Stimulated activated CD4-positive, alpha-beta T cell treated with anti-CD3 and anti-CD28 coated beads, TNF-alpha, amount 100 ng/mL, for 1 hour (primary cell): Measurements from ENCODE around the gene CARD10.

Source experiments
- DNase-seq, 3 donors: peaks; one replicate each; pipeline ENCODE4 v3.0.0-alpha.2; 2020; ENCODE audit warnings: low read depth in 3 of 3, low spot score in 1 of 3

The CARD10 gene

GRCh38 chr22:37489983-37490382 is 29.2 kb downstream of the CARD10 start:
- no peak for DNase-seq

GRCh38 chr22:37488337-37489135 is 30.7 kb downstream of the CARD10 start:
- DNase-seq = no peak

GRCh38 chr22:37487571-37487970 is 31.6 kb downstream of the CARD10 start:
- no peak for DNase-seq

GRCh38 chr22:37487129-37487528 is 32.1 kb downstream of the CARD10 start:
- DNase-seq = no peak

- peak; percentile 49 to 59 (median 54) for DNase-seq
Measured at GRCh38 chr22:37486224-37486845, 32.9 kb downstream of the CARD10 start, which contains the start of gene MFNG. Gene MFNG, minus strand, starts transcription at chr22:37486384. Its CDS starts 207 bp downstream, at chr22:37486177.

GRCh38 chr22:37485395-37486223 is 33.6 kb downstream of the CARD10 start:
- peak in 1 of 3 donors; percentile 17 for DNase-seq

GRCh38 chr22:37484480-37485394 is 34.5 kb downstream of the CARD10 start:
- DNase-seq = peak; percentile 57 to 63 (median 59)

- DNase-seq = no peak
Measured at GRCh38 chr22:37483050-37483449, 36.2 kb downstream of the CARD10 start.

- DNase-seq = no peak
Measured at GRCh38 chr22:37482244-37482643, 37.0 kb downstream of the CARD10 start.

- DNase-seq = no peak
Measured at GRCh38 chr22:37481347-37481907, 37.8 kb downstream of the CARD10 start.

GRCh38 chr22:37480387-37481346 is 38.5 kb downstream of the CARD10 start:
- DNase-seq = no peak

- no peak for DNase-seq
Measured at GRCh38 chr22:37479196-37479595, 40.0 kb downstream of the CARD10 start.

GRCh38 chr22:37476389-37477329 is 42.6 kb downstream of the CARD10 start:
- no peak for DNase-seq

GRCh38 chr22:37474447-37475090 is 44.6 kb downstream of the CARD10 start:
- DNase-seq = no peak

GRCh38 chr22:37473437-37473946 is 45.7 kb downstream of the CARD10 start:
- no peak for DNase-seq

GRCh38 chr22:37472418-37473006 is 46.7 kb downstream of the CARD10 start:
- no peak for DNase-seq
